Measurements from ENCODE around the gene BIRC5.
"Not testable (repeated sequence)": the region's sequence is repeated elsewhere in the genome, so short reads cannot be mapped to it uniquely, and the experiment has no call there.

Gene BIRC5

DNA sequence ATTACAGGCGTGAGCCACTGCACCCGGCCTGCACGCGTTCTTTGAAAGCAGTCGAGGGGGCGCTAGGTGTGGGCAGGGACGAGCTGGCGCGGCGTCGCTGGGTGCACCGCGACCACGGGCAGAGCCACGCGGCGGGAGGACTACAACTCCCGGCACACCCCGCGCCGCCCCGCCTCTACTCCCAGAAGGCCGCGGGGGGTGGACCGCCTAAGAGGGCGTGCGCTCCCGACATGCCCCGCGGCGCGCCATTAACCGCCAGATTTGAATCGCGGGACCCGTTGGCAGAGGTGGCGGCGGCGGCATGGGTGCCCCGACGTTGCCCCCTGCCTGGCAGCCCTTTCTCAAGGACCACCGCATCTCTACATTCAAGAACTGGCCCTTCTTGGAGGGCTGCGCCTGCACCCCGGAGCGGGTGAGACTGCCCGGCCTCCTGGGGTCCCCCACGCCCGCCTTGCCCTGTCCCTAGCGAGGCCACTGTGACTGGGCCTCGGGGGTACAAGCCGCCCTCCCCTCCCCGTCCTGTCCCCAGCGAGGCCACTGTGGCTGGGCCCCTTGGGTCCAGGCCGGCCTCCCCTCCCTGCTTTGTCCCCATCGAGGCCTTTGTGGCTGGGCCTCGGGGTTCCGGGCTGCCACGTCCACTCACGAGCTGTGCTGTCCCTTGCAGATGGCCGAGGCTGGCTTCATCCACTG lies at the start of gene BIRC5:
TSS of gene BIRC5 (plus strand) at position 238 of the 690 bp plus-strand sequence. CDS start at position 302, 64 bp downstream.
- DNase-seq (ENCODE audit: extremely low read depth, low read depth), result peak; percentile 50
- TF ChIP-seq, protein P1, sequence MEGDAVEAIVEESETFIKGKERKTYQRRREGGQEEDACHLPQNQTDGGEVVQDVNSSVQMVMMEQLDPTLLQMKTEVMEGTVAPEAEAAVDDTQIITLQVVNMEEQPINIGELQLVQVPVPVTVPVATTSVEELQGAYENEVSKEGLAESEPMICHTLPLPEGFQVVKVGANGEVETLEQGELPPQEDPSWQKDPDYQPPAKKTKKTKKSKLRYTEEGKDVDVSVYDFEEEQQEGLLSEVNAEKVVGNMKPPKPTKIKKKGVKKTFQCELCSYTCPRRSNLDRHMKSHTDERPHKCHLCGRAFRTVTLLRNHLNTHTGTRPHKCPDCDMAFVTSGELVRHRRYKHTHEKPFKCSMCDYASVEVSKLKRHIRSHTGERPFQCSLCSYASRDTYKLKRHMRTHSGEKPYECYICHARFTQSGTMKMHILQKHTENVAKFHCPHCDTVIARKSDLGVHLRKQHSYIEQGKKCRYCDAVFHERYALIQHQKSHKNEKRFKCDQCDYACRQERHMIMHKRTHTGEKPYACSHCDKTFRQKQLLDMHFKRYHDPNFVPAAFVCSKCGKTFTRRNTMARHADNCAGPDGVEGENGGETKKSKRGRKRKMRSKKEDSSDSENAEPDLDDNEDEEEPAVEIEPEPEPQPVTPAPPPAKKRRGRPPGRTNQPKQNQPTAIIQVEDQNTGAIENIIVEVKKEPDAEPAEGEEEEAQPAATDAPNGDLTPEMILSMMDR (IDR thresholded peaks at IDR 0.05; ENCODE audit: low read depth, low read length), result no peak

DNA sequence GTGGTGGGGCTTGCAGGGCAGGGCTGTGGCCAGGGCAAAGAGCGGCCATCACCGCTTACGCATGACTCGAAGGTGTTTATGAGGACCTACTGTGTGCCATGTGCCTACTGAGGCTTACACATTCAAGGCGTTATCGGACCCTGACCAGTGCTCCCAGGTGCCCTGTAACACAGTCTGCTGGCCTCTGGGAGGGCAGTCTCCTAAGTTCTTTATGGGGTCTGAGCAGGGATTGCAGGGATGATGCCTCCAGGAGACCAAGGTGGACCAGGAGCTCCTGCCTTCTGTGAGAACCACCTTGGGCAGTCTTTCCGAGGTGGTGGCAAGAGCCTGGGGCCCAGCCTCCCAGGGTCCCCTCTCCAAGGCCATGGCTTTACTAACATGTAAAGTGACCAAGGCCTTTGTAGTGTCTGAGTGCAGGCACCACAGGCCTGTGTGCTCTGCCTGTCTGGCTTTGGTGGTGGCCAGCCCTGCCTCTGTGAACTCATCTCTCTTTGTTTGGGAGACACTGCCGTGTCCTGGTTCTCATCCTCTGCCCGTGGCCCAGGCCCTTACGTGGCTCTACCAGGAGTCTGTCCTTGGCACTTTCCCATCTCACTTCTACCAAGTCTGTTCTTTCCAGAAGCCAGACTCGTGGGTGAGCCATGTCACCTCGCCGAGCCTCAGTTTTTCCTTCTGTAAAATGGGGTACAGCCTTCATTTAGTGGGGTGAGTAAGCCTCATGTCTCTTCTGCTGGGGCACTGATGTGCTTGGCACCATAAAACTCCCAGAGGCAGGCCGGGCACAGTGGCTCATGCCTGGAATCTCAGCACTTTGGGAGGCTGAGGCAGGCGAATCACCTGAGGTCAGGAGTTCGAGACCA lies 49.1 kb upstream of the BIRC5 start:
- DNase-seq (ENCODE audit: extremely low read depth, low read depth), result no peak
- TF ChIP-seq, protein P1 (IDR thresholded peaks at IDR 0.05; ENCODE audit: low read depth, low read length), result no peak

DNA sequence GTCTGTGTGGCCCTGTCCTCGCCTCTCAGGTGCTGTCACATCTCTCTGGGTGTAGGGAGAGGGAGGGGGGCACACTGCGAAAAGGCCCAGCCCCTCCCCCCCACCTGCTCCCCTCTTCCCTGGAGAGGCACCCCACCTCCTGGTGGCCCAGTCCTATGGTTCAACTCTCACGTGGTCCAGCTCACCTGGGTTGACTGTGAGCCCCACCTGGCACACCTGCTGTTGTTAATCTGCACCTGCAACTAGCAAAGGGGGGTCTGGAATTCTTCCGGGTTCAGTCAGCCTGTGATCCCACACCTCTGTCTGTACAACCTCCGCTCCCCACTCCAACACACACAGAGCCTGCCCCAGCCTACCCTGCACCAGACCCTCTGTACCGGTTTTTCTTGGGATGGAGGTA lies 47.6 kb upstream of the BIRC5 start:
- TF ChIP-seq, protein P1 (IDR thresholded peaks at IDR 0.05; ENCODE audit: low read depth, low read length), result no peak
- no peak for DNase-seq (ENCODE audit: extremely low read depth, low read depth)

DNA sequence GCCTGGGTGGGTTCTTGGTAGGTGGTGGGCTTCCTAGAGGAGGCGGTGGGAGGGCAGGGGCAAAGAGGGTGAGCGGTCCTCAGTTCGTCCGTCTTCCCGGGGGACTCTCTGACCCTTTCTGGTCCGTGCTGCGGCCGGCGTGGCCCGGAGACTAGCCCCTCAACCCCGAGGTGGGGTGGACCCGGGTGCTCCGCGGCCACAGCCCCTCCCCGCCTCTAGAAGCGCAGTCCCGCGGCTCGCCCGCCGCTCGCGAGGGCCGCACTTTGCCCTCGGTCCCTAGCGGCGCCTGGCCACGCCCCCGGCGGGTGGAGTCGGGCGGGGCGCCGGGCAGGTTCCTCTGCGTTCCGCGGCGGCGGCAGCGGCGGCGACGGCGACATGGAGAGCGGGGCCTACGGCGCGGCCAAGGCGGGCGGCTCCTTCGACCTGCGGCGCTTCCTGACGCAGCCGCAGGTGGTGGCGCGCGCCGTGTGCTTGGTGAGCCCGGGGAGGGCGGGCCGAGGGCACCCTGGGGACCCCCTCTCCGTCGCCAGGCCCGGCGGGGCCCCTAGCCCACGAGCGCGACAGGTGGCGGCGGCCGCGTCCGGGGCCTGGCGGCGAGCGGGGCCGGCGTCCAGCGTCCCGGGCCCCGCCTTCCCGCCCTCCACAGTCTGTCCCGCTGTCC lies 45.7 kb upstream of the BIRC5 start, which contains the start of gene SYNGR2:
TSS of gene SYNGR2 (plus strand) at position 340 of the 661 bp plus-strand sequence. CDS start at position 376, 36 bp downstream.
- DNase-seq (ENCODE audit: extremely low read depth, low read depth), result no peak
- TF ChIP-seq, protein P1 (IDR thresholded peaks at IDR 0.05; ENCODE audit: low read depth, low read length), result no peak

DNA sequence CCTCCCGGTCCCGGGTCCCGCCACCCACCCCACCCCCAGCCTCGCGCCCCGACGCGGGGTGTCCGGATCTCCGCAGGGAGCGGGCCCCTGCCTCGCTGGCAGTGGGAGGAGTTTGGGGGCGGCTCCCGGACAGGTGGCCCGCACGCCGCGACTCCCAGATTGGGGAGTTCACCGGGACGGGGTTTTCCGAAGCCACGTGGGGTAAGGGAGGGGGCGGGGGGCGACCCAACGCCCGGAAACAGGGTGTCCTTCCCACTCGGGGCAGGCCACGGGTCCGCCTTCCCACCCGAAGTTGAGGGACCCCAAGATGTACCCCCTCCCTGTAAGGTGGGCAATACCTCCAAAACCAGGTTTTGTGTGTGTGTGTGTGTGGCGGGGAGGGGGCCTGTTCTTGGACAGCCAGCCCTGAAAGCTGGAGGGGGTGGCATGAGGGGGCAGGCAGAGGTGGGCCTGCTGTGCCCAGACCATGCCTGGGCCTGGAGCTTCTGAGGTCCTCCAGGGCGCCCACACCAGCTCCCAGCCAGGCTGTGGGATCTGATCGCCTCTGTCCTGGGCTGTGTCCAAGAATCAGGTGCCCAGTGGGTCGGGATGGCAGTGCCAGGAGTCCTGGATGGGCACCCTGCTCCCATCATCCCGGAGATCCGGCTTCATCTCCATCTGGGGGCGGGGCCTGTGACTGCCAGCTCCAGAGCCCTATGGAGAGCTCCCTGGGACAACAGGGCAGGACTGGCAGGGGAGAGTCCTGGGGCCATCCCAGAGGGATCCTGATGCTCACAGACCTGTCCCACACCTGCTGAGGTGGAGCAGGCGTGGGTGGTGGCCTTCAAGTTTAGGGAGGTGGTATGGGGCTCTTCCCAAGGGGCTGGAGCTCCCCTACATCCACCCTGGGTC lies 44.9 kb upstream of the BIRC5 start:
- no peak for DNase-seq (ENCODE audit: extremely low read depth, low read depth)
- TF ChIP-seq, protein P1 (IDR thresholded peaks at IDR 0.05; ENCODE audit: low read depth, low read length), result no peak

DNA sequence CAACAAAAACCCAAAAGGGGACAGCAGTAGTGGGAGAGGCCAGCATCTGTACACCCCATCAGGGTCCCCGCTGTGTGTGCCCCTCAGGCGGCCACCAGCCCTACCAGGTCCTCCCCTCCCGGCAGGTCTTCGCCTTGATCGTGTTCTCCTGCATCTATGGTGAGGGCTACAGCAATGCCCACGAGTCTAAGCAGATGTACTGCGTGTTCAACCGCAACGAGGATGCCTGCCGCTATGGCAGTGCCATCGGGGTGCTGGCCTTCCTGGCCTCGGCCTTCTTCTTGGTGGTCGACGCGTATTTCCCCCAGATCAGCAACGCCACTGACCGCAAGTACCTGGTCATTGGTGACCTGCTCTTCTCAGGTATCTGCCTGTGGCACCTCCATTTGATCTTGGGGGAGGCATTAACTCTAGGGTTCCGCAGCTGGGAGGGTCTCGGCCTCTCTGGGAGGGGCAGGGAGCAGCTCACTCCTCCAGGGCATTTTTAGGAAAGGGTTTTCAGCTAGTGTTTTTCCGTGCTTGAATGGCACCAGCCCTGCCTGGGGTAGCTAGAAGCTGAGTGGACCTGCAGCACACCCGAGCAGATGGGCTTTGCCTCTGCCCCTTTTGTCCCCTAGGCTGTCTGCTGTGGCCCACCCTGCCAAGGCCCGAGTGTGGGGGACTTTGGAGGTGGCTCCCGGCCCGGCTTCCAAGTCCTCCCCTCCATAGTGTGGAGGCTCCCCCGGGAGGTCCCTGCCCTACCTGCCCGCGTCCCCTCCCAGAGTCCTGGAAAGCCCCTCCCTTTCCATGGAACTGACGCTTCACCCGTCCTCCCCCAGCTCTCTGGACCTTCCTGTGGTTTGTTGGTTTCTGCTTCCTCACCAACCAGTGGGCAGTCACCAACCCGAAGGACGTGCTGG lies 43.1 kb upstream of the BIRC5 start:
- TF ChIP-seq, protein P1 (IDR thresholded peaks at IDR 0.05; ENCODE audit: low read depth, low read length), result no peak
- DNase-seq (ENCODE audit: extremely low read depth, low read depth), result no peak

DNA sequence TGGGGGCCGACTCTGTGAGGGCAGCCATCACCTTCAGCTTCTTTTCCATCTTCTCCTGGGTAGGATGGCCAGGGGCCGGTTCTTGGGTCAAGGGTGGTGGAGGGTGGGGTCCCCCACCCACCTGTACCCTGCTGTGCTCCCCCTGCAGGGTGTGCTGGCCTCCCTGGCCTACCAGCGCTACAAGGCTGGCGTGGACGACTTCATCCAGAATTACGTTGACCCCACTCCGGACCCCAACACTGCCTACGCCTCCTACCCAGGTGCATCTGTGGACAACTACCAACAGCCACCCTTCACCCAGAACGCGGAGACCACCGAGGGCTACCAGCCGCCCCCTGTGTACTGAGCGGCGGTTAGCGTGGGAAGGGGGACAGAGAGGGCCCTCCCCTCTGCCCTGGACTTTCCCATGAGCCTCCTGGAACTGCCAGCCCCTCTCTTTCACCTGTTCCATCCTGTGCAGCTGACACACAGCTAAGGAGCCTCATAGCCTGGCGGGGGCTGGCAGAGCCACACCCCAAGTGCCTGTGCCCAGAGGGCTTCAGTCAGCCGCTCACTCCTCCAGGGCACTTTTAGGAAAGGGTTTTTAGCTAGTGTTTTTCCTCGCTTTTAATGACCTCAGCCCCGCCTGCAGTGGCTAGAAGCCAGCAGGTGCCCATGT lies 42.3 kb upstream of the BIRC5 start:
- not testable (repeated sequence) for DNase-seq (ENCODE audit: extremely low read depth, low read depth)

Measured in AG09319 (cell line).